DOHH2 (cell line): ENCODE data around the gene CAMSAP2.
"Not testable (repeated sequence)": the region's sequence is repeated elsewhere in the genome, so short reads cannot be mapped to it uniquely, and the experiment has no call there.

Experiments
- EZH2phosphoT487 ChIP-seq: fragments of 200-600 bp; sonication (generic); IDR thresholded peaks from 2 replicates; pipeline ENCODE4 v1.6.1; 2017; ENCODE audit warnings: borderline replicate concordance, mild to moderate bottlenecking, antibody characterized with exemption, low read length, moderate library complexity, mixed read lengths
- TF ChIP-seq, protein P1 (sequence below): fragments of 200-600 bp; sonication (generic); IDR thresholded peaks from one replicate; pipeline ENCODE4 v1.5.1; 2014; ENCODE audit warnings: antibody characterized with exemption, mild to moderate bottlenecking, low read depth, low read length; ENCODE audit not compliant: poor library complexity, severe bottlenecking

DNA sequence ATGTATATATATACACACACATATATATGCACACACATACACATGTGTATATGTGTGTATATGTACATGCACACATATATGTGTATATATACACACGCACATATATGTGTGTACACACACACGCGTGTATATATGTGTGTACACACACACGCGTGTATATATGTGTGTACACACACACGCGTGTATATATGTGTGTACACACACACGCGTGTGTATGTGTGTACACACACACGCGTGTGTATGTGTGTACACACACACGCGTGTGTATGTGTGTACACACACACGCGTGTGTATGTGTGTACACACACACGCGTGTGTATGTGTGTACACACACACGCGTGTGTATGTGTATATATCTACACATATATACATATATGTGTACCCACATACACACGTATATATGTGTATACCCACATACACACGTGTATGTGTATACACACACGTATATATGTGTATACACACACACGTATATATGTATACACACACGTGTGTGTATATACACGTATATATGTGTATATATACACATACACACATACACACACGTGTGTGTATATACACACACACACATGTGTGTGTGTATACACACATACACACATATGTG, 78.0 kb downstream of the CAMSAP2 start:
- TF ChIP-seq, protein P1, sequence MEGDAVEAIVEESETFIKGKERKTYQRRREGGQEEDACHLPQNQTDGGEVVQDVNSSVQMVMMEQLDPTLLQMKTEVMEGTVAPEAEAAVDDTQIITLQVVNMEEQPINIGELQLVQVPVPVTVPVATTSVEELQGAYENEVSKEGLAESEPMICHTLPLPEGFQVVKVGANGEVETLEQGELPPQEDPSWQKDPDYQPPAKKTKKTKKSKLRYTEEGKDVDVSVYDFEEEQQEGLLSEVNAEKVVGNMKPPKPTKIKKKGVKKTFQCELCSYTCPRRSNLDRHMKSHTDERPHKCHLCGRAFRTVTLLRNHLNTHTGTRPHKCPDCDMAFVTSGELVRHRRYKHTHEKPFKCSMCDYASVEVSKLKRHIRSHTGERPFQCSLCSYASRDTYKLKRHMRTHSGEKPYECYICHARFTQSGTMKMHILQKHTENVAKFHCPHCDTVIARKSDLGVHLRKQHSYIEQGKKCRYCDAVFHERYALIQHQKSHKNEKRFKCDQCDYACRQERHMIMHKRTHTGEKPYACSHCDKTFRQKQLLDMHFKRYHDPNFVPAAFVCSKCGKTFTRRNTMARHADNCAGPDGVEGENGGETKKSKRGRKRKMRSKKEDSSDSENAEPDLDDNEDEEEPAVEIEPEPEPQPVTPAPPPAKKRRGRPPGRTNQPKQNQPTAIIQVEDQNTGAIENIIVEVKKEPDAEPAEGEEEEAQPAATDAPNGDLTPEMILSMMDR = not testable (repeated sequence)
- TF ChIP-seq EZH2phosphoT487 = not testable (repeated sequence)
